Neural cell (in vitro differentiated cells): ENCODE results near the gene ZNF628. TPM values are rescaled to one million over a fixed set of nuclear protein-coding genes. Genes with fewer than 3 reads are reported as not detected.
A peak's percentile ranks its signal among the peaks of the same experiment; 100 is the strongest.

Experiments used
- H2AFZ ChIP-seq: fragments of 200-600, 300-800 bp; sonication (generic), shearing (Covaris generic); 2 replicates; pipeline ENCODE4 v1.6.0; 2014; ENCODE audit warnings: low read depth, mild to moderate bottlenecking, antibody characterized with exemption, low read length, moderate library complexity
- H3F3A ChIP-seq: fragments of 200-600 bp; shearing (Covaris generic); 2 replicates; pipeline ENCODE4 v1.6.1; 2016; ENCODE audit warnings: mild to moderate bottlenecking, moderate library complexity, mixed read lengths, antibody characterized with exemption, low read length; ENCODE audit not compliant: insufficient read depth, poor library complexity, severe bottlenecking
- H3K27ac ChIP-seq: fragments of 200-600, 300-800 bp; sonication (generic), shearing (Covaris generic); 2 replicates; pipeline ENCODE4 v1.5.1; 2014; ENCODE audit warnings: mild to moderate bottlenecking, low read length, moderate library complexity
- H3K27me3 ChIP-seq: fragments of 300-800, 200-600 bp; sonication (generic), shearing (Covaris generic); 2 replicates; pipeline ENCODE4 v1.6.0; 2014; ENCODE audit warnings: mild to moderate bottlenecking, low read depth, low read length, moderate library complexity; ENCODE audit not compliant: insufficient read depth
- H3K36me3 ChIP-seq: fragments of 300-800, 200-600 bp; sonication (generic), shearing (Covaris generic); 2 replicates; pipeline ENCODE4 v1.5.1; 2014; ENCODE audit warnings: mild to moderate bottlenecking, antibody characterized with exemption, low read length, moderate library complexity; ENCODE audit not compliant: insufficient read depth
- H3K4me2 ChIP-seq: fragments of 300-800, 200-600 bp; sonication (generic), shearing (Covaris generic); 2 replicates; pipeline ENCODE4 v1.6.0; 2014; ENCODE audit warnings: mild to moderate bottlenecking, low read length
- H3K4me3 ChIP-seq: fragments of 300-800, 200-600 bp; sonication (generic), shearing (Covaris generic); 2 replicates; pipeline ENCODE4 v1.5.1; 2014; ENCODE audit warnings: mild to moderate bottlenecking, low read length, moderate library complexity
- H3K79me2 ChIP-seq: fragments of 200-600 bp; shearing (Covaris generic); replicated peaks from 2 replicates; pipeline ENCODE4 v1.6.0; 2014; ENCODE audit warnings: mild to moderate bottlenecking, low read length, moderate library complexity; ENCODE audit not compliant: insufficient read depth
- H3K9ac ChIP-seq: fragments of 300-800, 200-600 bp; sonication (generic), shearing (Covaris generic); 2 replicates; pipeline ENCODE4 v1.6.1; 2016; ENCODE audit warnings: mild to moderate bottlenecking, low read length, mixed read lengths
- H3K9me2 ChIP-seq: fragments of 200-600 bp; shearing (Covaris generic); 2 replicates; pipeline ENCODE4 v1.6.1; 2016; ENCODE audit warnings: mild to moderate bottlenecking, low read length, mixed read lengths; ENCODE audit not compliant: insufficient read depth
- H3K9me3 ChIP-seq: fragments of 200-600, 300-800 bp; sonication (generic), shearing (Covaris generic); 2 replicates; pipeline ENCODE4 v1.6.1; 2016; ENCODE audit warnings: mild to moderate bottlenecking, mixed run types, low read length, moderate library complexity, mixed read lengths
- H4K20me1 ChIP-seq: fragments of 200-600 bp; shearing (Covaris generic); 2 replicates; pipeline ENCODE4 v1.6.1; 2016; ENCODE audit warnings: mild to moderate bottlenecking, mixed run types; ENCODE audit not compliant: insufficient read depth
- EP300 ChIP-seq: fragments of 450-650 bp; conservative IDR thresholded peaks from 2 replicates; pipeline ENCODE4 v1.6.1; 2014; ENCODE audit warnings: antibody characterized with exemption, mild to moderate bottlenecking, moderate library complexity; ENCODE audit not compliant: poor library complexity, severe bottlenecking
- EZH2 ChIP-seq: fragments of 200-600, 300-800 bp; shearing (Covaris generic), sonication (generic); IDR thresholded peaks from 2 replicates; pipeline ENCODE4 v1.6.1; 2014; ENCODE audit warnings: antibody characterized with exemption, low read length, borderline replicate concordance, mild to moderate bottlenecking; ENCODE audit not compliant: insufficient read depth, poor library complexity, severe bottlenecking
- MXI1 ChIP-seq: fragments of 450-650 bp; conservative IDR thresholded peaks from 2 replicates; pipeline ENCODE4 v1.6.1; 2014; ENCODE audit warnings: antibody characterized with exemption, mild to moderate bottlenecking; ENCODE audit not compliant: poor library complexity, severe bottlenecking
- POLR2AphosphoS5 ChIP-seq: IDR thresholded peaks from 2 replicates; pipeline ENCODE4 v1.6.1; 2012
- RAD21 ChIP-seq: fragments of 450-650 bp; conservative IDR thresholded peaks from 2 replicates; pipeline ENCODE4 v1.6.1; 2014; ENCODE audit warnings: antibody characterized with exemption, mild to moderate bottlenecking, moderate library complexity
- SMC3 ChIP-seq: fragments of 450-650 bp; conservative IDR thresholded peaks from 2 replicates; pipeline ENCODE4 v1.6.1; 2014; ENCODE audit warnings: antibody characterized with exemption, mild to moderate bottlenecking, moderate library complexity; ENCODE audit not compliant: poor library complexity
- TAF1 ChIP-seq: IDR thresholded peaks from 2 replicates; pipeline ENCODE4 v1.6.1; 2012; ENCODE audit warnings: low read depth
- polyA plus RNA-seq: library from polyadenylated mRNA; depleted of rRNA; stranded (reverse); fragments of >200 nt; gene quantifications from 2 replicates; pipeline ENCODE4 v1.2.3, GENCODE V29; 2014
- TF ChIP-seq, protein P1 (sequence below): IDR thresholded peaks from 2 replicates; pipeline ENCODE4 v1.6.1; 2012; ENCODE audit warnings: borderline replicate concordance

The ZNF628 gene
- polyA plus RNA-seq, 1 donor from 2014 or later: 0.37 TPM

DNA sequence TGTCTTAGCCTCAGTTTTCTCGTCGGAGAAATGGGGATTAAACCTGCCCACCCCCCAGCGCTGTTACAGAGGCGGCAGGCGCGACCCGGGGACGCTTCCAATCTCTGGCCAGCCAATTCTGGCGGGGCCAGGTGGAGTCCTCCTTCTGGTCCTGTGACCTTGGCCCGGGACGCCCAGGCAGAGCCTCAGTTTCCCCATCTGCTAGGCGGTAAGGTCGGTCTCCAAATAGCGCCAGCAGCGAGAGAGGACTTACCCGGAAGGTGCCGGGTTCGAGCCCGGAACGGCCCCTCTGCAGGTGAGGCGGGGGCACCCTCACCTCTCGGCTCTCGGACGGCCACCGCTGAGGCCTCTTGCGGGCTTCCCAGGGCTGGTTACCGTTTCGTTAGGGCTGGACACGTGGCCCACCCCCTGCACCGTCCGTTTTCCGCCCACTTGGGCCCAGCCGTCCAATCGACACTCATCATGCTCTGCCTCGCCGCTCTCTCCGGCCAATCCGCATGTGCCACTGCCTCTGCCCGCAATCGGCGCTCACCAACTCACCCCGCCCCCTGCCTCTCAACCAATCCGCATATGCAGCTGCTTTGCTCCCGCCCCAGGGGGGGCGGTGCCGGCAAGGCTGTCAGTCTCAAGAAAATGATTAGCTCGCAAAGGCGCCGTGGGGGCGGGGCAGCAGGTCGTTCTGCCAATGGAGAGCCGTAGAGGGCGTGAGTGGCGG lies 15.0 kb upstream of the ZNF628 start, which contains the start of gene ISOC2 (continued):
- TF ChIP-seq EP300: peak; percentile 41

DNA sequence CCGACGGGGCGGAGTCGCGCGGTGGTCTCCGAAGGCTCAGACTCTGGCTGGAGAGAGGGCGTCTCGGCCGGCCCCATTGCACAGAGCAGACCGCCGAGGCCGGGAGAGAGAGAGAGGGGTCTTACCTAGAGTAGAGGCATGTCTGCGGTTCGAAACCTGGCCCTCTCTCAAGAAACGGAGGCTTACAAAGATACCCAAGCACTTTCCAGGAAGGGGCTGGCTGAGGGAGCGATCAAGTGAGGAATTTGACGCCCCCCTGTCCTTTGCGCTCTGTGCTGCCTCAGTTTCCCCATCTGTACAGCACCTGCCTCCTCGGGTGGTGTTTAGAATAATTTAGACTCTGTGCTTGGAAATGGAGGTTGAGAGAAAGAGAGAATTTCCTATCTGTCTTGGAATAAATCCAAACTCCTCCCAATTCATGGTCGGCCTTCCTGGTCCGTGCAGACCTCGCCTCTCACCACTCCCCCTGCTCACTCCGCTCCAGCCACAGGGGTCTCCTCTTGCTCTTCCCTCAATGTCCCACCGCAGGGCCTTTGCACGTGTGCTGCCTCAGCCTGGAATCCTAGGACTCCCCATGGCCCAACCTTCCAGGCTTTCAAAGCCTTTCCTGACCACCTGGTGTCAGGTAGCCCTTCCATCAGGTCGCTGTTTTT lies 14.3 kb upstream of the ZNF628 start:
- no peaks in the 10 kb centered on the region for H3K9me2 ChIP-seq
- H3K9ac ChIP-seq: peak overlapping the region; percentile 61
- H2AFZ ChIP-seq: peak overlapping the region; percentile 67
- no peaks in the 10 kb centered on the region for H3K79me2 ChIP-seq
- H3K9me3 ChIP-seq: no peaks in the 10 kb centered on the region
- H3K4me3 ChIP-seq: peak overlapping the region; percentile 97
- no peak for TF ChIP-seq EZH2
- peak; percentile 41 for TF ChIP-seq POLR2AphosphoS5
- no peak overlapping the region for H3K27ac ChIP-seq
- H3K27me3 ChIP-seq: no peaks in the 10 kb centered on the region
- H3F3A ChIP-seq: no peaks in the 10 kb centered on the region
- H3K4me2 ChIP-seq: no peak overlapping the region
- no peaks in the 10 kb centered on the region for H4K20me1 ChIP-seq
- no peaks in the 10 kb centered on the region for H3K36me3 ChIP-seq

DNA sequence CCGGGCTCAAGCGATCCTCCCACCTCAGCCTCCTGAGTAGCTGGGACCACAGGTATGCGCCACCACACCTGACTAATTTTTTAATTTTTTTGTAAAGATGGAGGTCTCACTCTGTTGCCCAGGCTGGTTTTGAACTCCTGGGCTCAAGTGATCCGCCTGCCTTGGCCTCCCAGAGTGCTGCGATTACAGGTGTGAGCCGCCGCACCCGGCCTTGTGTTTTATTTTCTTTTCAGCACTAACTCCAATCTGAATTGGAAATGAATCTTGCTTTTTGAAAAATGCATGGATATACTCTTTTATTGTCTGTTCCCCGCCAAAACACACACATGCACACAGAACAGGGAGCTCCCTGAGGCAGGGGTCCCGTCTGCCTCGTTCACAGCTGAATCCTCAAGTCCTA lies 13.7 kb upstream of the ZNF628 start:
- no peaks in the 10 kb centered on the region for H3K9me2 ChIP-seq
- no peaks in the 10 kb centered on the region for H3K36me3 ChIP-seq
- TF ChIP-seq, protein P1, sequence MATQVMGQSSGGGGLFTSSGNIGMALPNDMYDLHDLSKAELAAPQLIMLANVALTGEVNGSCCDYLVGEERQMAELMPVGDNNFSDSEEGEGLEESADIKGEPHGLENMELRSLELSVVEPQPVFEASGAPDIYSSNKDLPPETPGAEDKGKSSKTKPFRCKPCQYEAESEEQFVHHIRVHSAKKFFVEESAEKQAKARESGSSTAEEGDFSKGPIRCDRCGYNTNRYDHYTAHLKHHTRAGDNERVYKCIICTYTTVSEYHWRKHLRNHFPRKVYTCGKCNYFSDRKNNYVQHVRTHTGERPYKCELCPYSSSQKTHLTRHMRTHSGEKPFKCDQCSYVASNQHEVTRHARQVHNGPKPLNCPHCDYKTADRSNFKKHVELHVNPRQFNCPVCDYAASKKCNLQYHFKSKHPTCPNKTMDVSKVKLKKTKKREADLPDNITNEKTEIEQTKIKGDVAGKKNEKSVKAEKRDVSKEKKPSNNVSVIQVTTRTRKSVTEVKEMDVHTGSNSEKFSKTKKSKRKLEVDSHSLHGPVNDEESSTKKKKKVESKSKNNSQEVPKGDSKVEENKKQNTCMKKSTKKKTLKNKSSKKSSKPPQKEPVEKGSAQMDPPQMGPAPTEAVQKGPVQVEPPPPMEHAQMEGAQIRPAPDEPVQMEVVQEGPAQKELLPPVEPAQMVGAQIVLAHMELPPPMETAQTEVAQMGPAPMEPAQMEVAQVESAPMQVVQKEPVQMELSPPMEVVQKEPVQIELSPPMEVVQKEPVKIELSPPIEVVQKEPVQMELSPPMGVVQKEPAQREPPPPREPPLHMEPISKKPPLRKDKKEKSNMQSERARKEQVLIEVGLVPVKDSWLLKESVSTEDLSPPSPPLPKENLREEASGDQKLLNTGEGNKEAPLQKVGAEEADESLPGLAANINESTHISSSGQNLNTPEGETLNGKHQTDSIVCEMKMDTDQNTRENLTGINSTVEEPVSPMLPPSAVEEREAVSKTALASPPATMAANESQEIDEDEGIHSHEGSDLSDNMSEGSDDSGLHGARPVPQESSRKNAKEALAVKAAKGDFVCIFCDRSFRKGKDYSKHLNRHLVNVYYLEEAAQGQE: no peak
- no peak for TF ChIP-seq SMC3
- TF ChIP-seq RAD21: no peak
- TF ChIP-seq EZH2: no peak
- no peak for TF ChIP-seq EP300
- no peak for TF ChIP-seq TAF1
- TF ChIP-seq POLR2AphosphoS5: no peak
- TF ChIP-seq MXI1: no peak
- H3K9ac ChIP-seq: no peak overlapping the region
- no peak overlapping the region for H3K4me2 ChIP-seq
- no peak overlapping the region for H2AFZ ChIP-seq
- H3K9me3 ChIP-seq: no peaks in the 10 kb centered on the region
- no peaks in the 10 kb centered on the region for H3K79me2 ChIP-seq
- H3F3A ChIP-seq: no peaks in the 10 kb centered on the region
- H3K27ac ChIP-seq: no peak overlapping the region
- no peaks in the 10 kb centered on the region for H3K27me3 ChIP-seq
- no peaks in the 10 kb centered on the region for H4K20me1 ChIP-seq
- H3K4me3 ChIP-seq: no peak overlapping the region
